Fibroblast of mammary gland (primary cell): ENCODE measurements around the gene LRP2BP.

Experiments used
- DNase-seq: peaks from one replicate; pipeline ENCODE4 v3.0.0-alpha.2; 2010; ENCODE audit warnings: low read depth
- H3K4me3 ChIP-seq: 2 replicates; pipeline ENCODE4 v1.5.1; 2011; ENCODE audit warnings: low read depth, mild to moderate bottlenecking, low read length, moderate library complexity; ENCODE audit not compliant: control insufficient read depth
- TF ChIP-seq, protein P1 (sequence below): conservative IDR thresholded peaks from 2 replicates; pipeline ENCODE4 v1.5.1; 2011; ENCODE audit warnings: low read depth, low read length, inconsistent platforms; ENCODE audit not compliant: control insufficient read depth, insufficient read depth

Gene LRP2BP

DNA sequence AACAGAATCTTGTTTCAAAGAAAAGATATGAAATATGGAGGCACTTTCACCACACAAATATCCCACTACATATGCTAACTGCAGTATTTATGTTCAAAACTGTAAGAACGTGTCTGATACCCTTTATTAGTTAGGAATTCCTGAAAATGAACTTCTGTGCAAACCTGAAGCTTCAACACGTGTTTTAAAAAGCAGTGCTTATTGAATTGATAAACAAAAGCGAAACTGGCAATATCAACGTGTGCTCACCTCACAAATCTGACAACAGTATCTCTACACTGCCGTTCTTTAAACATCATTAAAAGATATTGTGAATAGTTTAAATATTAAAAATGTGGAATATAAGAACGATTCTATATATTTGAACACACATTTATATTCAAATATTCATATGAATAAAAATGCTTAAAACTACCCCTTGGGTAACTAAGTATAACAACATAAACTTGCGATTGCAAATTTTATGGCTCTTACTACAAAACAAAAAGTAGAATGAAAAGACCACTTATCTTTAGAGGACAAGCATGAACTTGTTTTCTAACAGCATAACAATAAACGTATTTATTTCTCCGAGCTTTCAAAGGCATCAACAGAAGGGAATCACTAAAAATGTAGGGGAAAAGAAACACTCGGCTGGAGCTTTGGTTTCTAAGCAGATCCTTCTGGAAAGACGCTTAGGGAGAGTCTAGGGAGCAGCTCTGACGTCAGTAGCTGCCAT, at the start of gene LRP2BP:
Gene LRP2BP (minus strand): TSS at position 687 of the 718 bp plus-strand sequence. CDS start 17,738 bp downstream, outside the sequence.
- TF ChIP-seq, protein P1, sequence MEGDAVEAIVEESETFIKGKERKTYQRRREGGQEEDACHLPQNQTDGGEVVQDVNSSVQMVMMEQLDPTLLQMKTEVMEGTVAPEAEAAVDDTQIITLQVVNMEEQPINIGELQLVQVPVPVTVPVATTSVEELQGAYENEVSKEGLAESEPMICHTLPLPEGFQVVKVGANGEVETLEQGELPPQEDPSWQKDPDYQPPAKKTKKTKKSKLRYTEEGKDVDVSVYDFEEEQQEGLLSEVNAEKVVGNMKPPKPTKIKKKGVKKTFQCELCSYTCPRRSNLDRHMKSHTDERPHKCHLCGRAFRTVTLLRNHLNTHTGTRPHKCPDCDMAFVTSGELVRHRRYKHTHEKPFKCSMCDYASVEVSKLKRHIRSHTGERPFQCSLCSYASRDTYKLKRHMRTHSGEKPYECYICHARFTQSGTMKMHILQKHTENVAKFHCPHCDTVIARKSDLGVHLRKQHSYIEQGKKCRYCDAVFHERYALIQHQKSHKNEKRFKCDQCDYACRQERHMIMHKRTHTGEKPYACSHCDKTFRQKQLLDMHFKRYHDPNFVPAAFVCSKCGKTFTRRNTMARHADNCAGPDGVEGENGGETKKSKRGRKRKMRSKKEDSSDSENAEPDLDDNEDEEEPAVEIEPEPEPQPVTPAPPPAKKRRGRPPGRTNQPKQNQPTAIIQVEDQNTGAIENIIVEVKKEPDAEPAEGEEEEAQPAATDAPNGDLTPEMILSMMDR: no peak
- H3K4me3 ChIP-seq: peak within 1 kb of the TSS; percentile 60
- peak; percentile 97 for DNase-seq

DNA sequence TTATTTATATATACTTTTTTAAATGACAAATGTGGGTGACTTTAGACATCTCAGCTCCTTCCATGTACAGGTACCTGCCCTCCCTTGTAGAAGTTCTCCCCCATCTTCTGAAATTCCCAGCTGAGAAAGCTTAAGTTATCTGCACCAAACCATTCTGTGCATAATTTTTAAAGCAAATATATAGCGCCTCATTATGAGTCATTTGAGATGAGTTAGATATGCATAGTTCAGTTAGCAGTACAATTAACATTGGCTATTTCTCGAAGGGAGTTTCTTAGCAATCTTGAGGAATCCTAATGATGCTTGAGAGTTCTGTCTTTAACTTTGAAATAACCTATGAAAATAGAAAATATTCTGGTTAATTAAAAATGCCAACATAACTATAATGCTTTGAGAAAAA, 49.5 kb upstream of the LRP2BP start:
- no peak for DNase-seq
- no peak overlapping the region for H3K4me3 ChIP-seq
- TF ChIP-seq, protein P1: no peak

DNA sequence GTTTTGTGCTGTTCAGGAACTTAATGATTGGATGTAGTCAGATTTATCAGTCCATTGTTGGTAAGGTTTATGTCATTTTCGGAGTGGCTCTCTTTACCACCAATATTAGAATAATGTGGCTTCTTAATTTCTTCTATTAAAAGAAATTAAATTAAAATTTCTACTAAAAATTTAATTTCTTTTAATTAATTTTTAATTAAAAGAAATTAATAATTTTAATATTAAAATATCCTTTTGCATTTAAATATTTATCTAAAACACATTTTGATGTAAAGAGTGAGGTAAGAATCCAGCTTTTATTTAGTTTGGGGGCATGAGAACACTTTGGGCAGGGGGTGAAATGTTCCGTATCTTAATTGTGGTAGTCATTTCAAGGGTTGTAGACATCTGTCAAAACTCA, 45.8 kb upstream of the LRP2BP start:
- TF ChIP-seq, protein P1: no peak

DNA sequence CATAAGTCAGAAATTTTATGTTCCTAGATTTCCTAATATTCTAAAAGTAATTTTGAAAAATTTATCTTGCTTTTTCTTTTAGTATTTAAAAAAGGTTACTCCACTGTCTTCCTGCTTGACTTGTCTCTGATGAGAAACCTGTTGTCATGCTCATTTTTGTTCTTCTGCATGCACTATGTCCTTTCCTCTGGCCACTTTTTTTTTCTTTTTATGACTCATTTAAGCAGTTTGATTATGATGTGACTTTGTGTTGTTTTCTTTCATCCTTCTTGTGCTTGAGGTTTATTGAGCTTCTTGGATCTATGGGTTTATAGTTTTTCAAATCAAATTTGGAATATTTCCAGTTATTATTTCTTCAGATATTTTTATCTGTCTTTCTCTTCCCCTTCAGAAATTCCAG, 42.1 kb upstream of the LRP2BP start:
- TF ChIP-seq, protein P1: no peak
- DNase-seq: no peak
- H3K4me3 ChIP-seq: no peak overlapping the region

More for the DNA sequence above, 45.8 kb upstream of the LRP2BP start:
- no peak for DNase-seq
- no peak overlapping the region for H3K4me3 ChIP-seq

DNA sequence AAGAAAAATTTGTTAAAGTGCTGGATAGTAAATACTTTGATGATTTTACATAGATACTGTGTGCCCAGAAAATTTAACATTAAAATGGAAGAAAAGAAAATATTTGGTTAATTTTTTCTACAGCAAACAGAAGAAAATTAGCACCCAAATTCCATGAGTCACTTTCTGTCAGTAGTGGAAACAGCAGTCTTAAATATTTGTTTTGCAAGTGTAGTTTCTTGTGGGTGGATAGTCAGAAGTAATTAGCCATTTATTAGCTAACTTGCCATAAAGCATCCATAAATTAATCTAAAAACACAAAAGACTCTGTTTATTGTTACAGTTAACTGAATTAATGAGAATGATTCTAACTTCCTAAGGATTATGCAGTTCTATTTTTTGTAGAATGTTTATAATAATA, 39.7 kb upstream of the LRP2BP start:
- H3K4me3 ChIP-seq: no peak overlapping the region
- no peak for DNase-seq
- TF ChIP-seq, protein P1: no peak

DNA sequence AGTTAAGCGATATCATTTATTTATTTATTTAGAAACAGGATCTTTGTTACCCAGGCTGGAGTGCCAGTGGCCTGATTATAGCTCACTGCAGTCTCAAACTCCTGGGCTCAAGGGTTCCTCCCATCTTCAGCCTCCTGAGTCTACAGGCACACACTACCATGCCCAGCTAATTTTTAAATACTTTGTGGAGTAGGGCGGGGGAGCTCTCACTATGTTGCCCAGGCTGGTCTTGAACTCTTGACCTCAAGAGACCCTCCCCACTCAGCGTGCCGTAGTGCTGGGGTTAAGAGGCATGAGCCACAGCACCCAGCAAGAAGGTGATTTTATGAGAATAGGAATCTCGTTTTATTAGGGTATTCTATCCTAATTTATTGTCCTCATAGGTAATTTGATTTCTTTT, 33.9 kb upstream of the LRP2BP start:
- TF ChIP-seq, protein P1: no peak
- no peak for DNase-seq
- H3K4me3 ChIP-seq: no peak overlapping the region
